GM18508 (cell line): Measurements from ENCODE around the gene CEP104.
"Not testable (repeated sequence)": the region's sequence is repeated elsewhere in the genome, so short reads cannot be mapped to it uniquely, and the experiment has no call there.

Experiments
- ATAC-seq: cut with Tn5 transposase; IDR thresholded peaks from one replicate; pipeline ENCODE4 v1.9.1; 2021; ENCODE audit warnings: moderate number of reproducible peaks; ENCODE audit not compliant: insufficient read depth, unreplicated experiment

CEP104 gene

DNA sequence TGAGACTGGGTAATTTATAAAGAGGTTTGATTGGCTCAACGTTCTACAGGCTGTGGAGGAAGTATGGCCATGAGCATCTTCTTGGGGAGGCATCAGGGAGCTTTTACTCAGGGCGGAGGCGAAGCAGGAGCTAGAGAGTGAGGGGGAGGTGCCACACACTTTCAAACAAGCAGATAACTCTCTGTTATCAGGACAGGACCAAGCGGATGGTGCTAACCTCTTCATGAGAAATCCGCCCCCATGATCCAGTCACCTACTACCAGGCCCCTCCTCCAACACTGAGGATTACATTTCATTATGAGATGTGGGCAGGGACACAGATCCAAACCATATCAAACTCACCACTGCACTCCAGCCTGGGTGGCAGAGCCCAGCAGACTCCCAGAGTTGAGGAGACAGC, 49.2 kb downstream of the CEP104 start:
- no peak for ATAC-seq

DNA sequence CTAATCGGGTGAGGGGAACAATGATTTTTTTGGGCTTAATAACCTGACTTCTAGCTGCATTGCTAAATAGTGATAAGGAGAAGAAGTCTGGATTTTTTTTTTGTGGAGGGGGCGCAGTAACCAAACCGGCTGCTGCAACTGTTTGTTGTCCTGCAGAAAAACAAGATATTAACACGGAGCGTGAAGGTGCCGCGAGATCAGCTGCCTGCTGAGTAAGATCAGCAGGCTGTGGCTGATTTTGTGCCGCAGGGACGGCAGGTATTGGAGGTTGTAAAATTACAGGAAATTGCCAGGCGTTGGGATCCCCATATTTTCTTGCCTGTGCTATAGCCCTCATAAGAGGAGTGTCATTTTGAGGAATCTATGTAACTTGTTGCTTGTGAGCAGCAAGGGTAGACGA, 52.0 kb downstream of the CEP104 start:
- ATAC-seq: no peak

- not testable (repeated sequence) for ATAC-seq
These were observed 52.4 kb downstream of the CEP104 start for GRCh38 chr1:3804627-3804944.

DNA sequence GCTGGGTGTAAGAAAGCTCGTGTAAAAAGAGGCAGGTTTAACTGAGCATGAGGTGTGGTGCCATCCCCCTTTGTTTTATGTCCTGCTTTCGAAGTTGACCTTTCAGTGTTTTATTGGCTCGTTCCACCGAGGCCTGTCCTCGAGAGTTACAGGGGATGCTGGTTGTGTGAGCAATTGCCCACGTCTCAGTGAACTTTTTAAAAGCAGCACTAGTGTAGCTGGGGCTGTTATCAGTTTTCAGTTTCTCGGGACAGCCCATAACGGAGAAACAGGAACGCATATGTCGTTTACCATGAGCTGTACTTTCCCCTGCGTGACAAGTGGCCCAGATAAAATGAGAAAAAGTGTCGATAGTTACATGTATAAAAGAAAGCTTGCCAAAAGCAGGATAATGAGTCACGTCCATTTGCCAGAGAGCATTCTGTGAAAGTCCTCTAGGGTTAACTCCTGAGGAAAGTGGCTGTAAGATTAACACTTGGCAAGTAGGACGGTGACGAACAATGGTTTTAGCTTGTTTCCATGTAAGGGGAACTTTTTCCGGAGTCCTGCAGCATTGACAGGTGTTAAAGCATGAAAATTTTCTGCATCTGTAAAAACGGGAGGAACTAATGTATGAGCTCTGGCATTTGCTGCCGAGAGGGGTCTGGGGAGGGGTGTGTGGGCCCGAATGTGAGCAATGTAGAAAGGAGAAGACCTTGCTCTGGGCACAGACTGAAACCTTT, 52.9 kb downstream of the CEP104 start:
- no peak for ATAC-seq

- ATAC-seq: not testable (repeated sequence)
These were observed 56.2 kb downstream of the CEP104 start for GRCh38 chr1:3800795-3801194.

GRCh38 chr1:3799976-3800685, 56.9 kb downstream of the CEP104 start:
- ATAC-seq: no peak

DNA sequence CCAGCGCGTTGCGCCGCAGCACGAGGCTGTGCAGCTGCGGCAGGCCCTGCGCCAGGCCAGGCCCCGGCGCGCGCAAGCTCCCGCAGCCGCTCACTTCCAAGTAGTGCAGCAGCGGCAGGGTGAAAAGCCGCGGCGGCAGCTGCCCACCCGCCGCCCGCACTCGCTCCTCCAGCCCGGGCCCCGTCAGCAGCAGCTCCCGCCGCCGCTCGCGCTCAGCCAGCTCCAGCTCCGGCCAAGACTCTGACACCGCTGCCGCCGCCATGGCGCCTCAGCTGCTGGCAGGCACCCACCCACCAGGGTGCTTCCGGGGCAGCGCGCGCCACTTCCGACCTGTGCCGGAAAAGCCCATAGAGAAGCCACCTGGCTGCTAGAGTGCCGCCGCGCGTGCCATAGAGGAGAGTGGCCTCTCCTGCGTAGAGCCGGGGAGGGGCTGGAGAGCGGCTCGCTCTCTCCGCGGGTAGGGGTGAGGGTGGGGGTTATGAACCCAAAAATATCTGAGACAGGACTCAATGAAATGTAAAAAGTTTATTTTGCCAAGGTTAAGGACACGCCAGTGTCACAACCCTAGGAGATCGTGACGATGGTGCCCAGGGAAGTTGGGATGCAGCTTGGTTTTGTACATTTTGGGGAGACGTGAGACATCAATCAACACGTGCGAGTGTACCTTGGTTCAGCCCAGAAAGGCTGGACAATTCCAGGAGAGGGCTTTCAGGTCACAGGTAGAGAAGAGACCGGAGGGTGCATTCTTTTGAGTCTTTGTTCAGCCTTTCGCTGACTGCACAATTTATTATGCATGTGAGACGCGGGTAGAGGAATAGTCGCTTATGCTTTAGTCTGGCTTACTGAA, 60.6 kb downstream of the CEP104 start, which contains the start of gene LRRC47:
TSS of gene LRRC47 (minus strand) at position 284 of the 847 bp plus-strand sequence. CDS start at position 262, 22 bp downstream.
- peak; percentile 63 for ATAC-seq

GRCh38 chr1:3795453-3796214, 61.4 kb downstream of the CEP104 start:
- ATAC-seq: no peak

GRCh38 chr1:3790952-3791351, 66.1 kb downstream of the CEP104 start:
- no peak for ATAC-seq

DNA sequence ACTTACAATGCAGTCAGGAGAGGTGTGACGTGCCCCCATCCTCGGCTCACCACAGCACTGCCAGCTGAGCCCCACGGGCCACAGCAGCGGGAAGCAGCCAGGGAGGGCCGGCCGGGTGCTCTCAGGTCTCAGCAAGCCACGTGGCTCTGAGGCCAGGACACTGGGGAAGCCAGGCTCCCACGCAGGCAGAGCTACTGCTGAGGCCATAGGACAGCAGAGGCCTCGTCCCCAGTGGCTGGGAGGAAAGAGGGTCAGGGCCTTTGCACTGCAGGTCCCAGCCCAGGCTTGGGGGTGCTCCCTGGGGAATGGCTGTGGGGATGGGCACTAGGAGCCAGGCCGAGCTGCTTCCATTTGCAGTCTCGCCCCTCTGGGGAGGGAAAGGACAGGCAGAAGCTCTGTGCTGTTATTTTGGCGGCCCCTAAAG, 66.5 kb downstream of the CEP104 start:
- no peak for ATAC-seq

DNA sequence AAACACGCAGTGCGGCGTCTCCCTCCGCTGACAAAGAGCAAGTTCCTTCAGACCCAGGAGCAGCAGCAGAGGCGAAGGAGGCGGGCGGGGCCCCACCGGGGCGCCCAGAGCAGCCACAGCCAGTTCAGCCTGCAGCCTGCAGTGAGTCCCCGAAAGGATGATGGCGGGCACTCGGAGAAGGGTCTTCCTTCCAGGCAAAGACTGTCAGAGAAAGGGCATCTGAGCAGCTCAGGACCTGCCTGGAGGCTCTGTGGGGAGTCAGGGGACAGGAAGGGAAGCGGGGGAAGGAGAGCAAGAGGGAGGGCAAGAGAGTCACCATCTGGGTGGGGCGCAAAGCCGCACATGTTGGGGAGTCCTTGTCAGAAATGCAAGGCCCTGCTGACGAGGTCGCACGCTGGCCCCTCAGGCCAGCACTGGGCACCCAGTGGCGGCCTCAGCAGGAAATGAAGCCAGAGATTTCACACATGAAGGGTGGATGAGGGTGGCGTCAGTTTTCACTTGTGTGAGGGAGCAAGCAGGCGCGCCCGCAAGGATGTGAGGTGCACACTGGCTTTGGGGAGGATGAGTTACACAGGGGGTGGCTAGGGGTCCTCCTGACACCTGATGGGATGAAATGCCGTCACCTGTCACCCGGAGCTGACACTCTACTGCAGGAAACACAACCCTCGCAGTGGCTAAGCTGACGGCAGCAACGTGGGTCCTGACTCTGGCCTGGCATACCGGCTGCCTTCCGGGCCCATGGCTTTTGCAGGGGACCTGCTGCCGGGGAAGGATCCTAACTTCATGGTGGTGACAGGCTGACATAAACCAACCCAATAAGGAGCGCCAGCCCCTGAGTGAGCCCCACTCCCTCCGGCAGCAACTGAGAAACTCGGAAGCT, 67.3 kb downstream of the CEP104 start:
- ATAC-seq: no peak

DNA sequence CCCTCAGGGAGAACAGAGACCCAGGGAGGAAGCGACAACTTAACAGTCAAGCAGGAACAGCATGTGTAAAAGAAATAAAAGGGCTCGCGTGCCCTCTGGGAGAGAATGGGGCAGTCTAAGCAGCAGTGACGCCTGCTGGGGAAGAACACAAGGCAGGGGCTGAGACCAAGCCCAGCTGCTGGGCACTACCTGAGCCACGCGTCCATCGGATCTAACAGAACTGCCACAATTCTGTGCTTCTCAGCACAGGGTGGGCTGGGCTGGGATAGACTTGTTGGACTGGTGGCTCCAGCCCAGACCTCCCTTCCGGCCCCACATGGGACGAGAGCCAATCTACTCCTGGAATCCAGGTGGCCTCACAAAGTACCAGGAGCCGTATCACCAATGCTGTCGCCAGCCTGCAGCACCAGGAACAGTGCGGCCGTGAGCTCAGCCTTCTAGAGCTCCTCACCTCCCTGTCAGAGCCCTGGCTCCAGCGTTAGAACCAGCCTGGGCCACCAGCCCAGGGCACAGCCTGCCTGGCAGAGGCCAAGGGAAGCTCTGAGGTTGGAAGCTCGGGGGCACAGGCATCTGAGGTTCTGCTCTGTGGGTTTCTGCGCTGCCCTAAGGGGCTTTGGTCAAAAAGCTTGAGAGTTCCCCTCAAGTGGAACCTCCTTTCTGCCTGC, 68.1 kb downstream of the CEP104 start:
- ATAC-seq: no peak

DNA sequence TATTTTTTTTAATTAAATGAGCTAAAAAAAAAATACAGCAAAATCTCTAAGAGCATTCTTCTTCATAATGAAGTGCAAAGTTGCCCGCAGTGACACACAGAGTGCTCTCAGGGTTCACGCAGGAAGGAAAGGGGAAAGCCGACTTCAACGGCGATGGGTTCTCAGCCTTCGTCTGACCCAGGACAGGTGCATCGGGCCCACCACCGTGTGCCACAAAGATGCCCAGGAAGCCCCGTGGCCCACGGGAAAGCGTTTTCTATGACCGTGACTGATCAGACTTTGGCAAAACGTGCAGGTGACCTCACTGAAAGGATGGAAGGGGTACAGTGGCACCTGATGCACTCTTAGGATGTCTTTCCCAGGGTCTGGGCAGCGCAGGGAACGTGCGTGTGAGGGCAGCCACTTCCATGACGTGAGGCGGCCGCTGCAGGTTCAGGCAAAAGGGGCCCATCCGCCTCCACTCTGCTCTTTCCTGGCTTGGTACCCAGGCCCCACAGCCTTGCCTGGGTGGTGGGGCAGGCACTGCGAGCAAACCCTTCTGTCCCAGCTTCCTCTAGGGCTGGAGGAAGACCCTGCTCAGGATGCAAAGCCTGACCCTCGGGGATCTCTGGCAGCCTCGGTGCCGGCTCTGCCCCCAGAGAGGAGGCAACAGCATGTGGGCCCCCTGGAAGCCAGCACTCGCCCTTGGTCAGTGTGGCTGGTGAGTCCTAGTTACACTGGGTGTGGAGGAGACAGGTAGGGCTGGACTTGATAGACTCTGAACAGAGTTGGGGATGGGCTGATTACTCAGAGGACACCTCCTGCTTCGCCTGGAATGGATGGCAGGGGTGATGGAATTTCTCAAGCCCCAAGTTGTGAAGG, 69.0 kb downstream of the CEP104 start:
- no peak for ATAC-seq

DNA sequence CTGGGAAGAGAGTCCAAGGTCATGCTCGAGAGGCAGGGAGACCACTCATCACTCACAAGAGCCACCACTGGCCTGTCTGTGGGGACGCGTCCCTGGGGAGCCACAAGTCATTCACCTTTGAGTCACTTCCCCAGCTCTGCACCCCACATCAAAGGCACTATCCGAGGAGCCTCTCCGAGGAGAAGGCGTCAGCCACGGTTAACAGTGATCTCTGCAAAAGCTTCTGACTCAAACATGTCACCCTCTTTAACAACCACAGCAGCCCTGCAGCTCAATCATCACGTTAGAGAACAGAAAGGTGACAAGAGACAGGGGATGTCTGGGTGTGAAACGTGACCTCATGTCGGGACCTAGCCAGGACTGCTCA, 69.7 kb downstream of the CEP104 start:
- ATAC-seq: no peak

DNA sequence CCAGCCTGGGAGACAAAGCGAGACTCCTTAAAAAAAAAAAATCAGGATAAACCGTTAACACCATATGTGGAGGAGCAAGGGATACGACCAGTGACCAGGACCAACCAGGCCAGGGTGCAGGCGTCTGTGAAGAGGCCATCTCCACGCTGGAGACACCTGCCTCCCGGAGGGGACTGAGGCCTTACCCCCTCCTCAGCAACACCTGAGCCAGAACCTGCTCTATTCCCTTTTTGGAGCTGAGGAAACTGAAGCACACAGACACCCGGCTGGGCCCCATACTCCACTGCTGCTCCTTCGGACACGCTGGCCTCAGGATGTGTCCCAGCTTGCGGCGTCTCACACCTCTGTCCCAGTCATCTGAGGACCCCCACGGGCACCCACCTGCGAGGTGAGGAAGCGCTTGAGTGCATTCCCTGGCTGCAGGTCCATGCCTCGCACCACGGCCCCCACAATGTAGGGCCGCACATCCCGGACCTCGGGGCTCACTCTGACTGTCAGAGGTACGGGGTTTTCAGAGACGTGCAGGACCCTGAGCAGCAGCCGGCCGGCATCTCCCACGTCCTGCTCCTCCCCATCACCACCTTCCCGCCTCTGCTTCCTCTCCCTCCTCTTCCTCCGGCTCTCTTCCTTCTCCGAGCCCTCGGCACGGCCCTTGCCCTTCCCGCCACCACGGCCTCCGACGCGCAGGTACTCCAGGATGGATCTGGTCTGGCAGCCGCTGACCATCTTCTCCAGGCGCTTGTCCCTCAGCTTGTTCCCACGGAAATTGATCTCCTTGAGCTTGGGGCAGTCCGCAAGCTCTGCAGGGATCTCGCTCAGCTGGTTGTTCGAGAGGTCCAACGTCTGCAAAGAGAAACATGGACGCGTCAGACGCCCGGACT, 70.3 kb downstream of the CEP104 start:
- ATAC-seq: no peak

DNA sequence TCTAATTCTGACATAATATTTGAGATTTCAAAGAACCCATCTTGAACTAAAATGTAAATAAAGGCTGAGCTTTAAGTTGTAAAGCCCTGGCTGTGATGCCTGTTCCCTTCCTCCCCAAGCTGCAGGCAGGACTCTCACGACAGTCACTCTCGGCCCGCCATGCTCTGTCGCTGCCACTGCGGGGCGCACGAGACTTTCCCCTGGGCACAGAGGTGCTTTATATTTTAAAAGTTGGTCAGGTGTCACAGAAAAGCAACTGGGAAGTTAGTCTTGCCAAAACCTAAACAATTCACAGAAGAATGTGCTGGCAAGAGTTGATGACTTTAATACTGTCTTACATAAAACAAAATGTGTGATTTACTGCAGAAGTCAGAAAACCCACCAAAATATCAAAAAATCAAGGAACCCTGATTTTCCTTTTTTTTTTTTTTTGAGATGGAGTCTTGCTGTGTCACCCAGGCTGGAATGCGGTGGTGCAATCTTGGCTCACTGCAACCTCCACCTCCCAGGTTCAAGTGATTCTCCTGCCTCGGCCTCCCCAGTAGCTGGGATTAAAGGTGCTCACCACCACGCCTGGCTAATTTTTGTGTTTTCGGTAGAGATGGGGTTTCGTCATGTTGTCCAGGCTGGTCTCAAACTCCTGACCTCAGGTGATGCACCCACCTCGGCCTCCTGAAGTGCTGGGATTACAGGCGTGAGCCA, 71.4 kb downstream of the CEP104 start:
- ATAC-seq: no peak
